GM18526 (cell line): ENCODE data around the gene SLC44A5.

Experiments
- POLR2A ChIP-seq: IDR thresholded peaks from 3 replicates; pipeline ENCODE4 v1.6.1; 2011; ENCODE audit not compliant: insufficient read length; ENCODE audit errors: extremely low read depth

SLC44A5 gene

GRCh38 chr1:75211648-75212047, 399.3 kb downstream of the SLC44A5 start:
- no peak for TF ChIP-seq POLR2A

GRCh38 chr1:75208862-75209261, 402.1 kb downstream of the SLC44A5 start:
- TF ChIP-seq POLR2A: no peak

GRCh38 chr1:75203415-75204277, 407.3 kb downstream of the SLC44A5 start:
- TF ChIP-seq POLR2A: no peak

- TF ChIP-seq POLR2A: no peak
These were observed 408.2 kb downstream of the SLC44A5 start for GRCh38 chr1:75202751-75203150.

GRCh38 chr1:75198761-75199160, 412.2 kb downstream of the SLC44A5 start:
- no peak for TF ChIP-seq POLR2A

- TF ChIP-seq POLR2A: no peak
These were observed 412.8 kb downstream of the SLC44A5 start for GRCh38 chr1:75198163-75198562.

- no peak for TF ChIP-seq POLR2A
These were observed 422.0 kb downstream of the SLC44A5 start for GRCh38 chr1:75188892-75189291.

GRCh38 chr1:75174031-75174760, 436.7 kb downstream of the SLC44A5 start:
- no peak for TF ChIP-seq POLR2A

GRCh38 chr1:75172556-75172955, 438.4 kb downstream of the SLC44A5 start:
- no peak for TF ChIP-seq POLR2A

- TF ChIP-seq POLR2A: no peak
These were observed 439.0 kb downstream of the SLC44A5 start for GRCh38 chr1:75171876-75172275.

GRCh38 chr1:75170981-75171380, 439.9 kb downstream of the SLC44A5 start:
- no peak for TF ChIP-seq POLR2A

- no peak for TF ChIP-seq POLR2A
These were observed 440.9 kb downstream of the SLC44A5 start for GRCh38 chr1:75170011-75170410.

GRCh38 chr1:75166821-75167220, 444.1 kb downstream of the SLC44A5 start:
- no peak for TF ChIP-seq POLR2A

- no peak for TF ChIP-seq POLR2A
These were observed 445.6 kb downstream of the SLC44A5 start for GRCh38 chr1:75165264-75165663.

- no peak for TF ChIP-seq POLR2A
These were observed 451.8 kb downstream of the SLC44A5 start for GRCh38 chr1:75159154-75159553.
